ENCODE data around the gene POTEM.
"Not testable (repeated sequence)": the region's sequence is repeated elsewhere in the genome, so short reads cannot be mapped to it uniquely, and the experiment has no call there.

POTEM gene

GRCh38 chr14:19038060-19038664, 70.9 kb downstream of the POTEM start:
- DNase-seq, result not testable (repeated sequence)

GRCh38 chr14:19038785-19039184, 71.6 kb downstream of the POTEM start:
- DNase-seq, result not testable (repeated sequence)

GRCh38 chr14:19043384-19043783, 76.2 kb downstream of the POTEM start:
- not testable (repeated sequence) for DNase-seq
